SK-N-SH (cell line): ENCODE data around the gene R3HDML. TPM values are rescaled to one million over a fixed set of nuclear protein-coding genes. Genes with fewer than 3 reads are reported as not detected.
"Not testable (repeated sequence)": the region's sequence is repeated elsewhere in the genome, so short reads cannot be mapped to it uniquely, and the experiment has no call there.

Experiments
- CTCF ChIA-PET: fragments of 300-600, 350-600 bp; formaldehyde crosslinking; extraction: SDS; loops from one replicate; lab custom pipeline; 2021; lab: Yijun Ruan, JAX
- POLR2A ChIA-PET: fragments of 350-600 bp; sonication (Branson Sonifier 250); formaldehyde crosslinking; extraction: SDS; loops from one replicate; lab custom pipeline; 2020; ENCODE audit warnings: antibody characterized with exemption, inconsistent platforms; lab: Yijun Ruan, JAX
- DNase-seq: peaks from one replicate; pipeline ENCODE4 v3.0.0; 2012
- H2AFZ ChIP-seq: fragments of 200-600 bp; sonication (generic); 2 replicates; pipeline ENCODE4 v1.8.1; 2016; ENCODE audit warnings: antibody characterized with exemption, mild to moderate bottlenecking, low read depth
- H3F3A ChIP-seq: fragments of 200-600 bp; sonication (generic); replicated peaks from 2 replicates; pipeline ENCODE3; 2016; ENCODE audit warnings: antibody characterized with exemption, mild to moderate bottlenecking; ENCODE audit not compliant: insufficient read depth
- H3K27ac ChIP-seq, 2 experiments: fragments of 200-500 bp in 1 of 2; fragments of 200-600 bp in 1 of 2; sonication (Bioruptor generic) in 1 of 2; sonication (generic), shearing (Covaris generic) in 1 of 2; 2 replicates each; pipeline versions ENCODE4 v1.5.1 to v1.6.1; 2014 to 2016; ENCODE audit warnings: low read depth in 2 of 2, inconsistent platforms in 1 of 2, low read length in 1 of 2, mild to moderate bottlenecking in 1 of 2, mixed read lengths in 1 of 2
- H3K27me3 ChIP-seq: fragments of 200-600 bp; sonication (generic), shearing (Covaris generic); 2 replicates; pipeline ENCODE4 v1.6.1; 2016; ENCODE audit warnings: mixed run types; ENCODE audit not compliant: insufficient read depth
- H3K36me3 ChIP-seq, 2 experiments: fragments of 200-500 bp in 1 of 2; fragments of 200-600 bp in 1 of 2; sonication (Bioruptor generic) in 1 of 2; sonication (generic) in 1 of 2; replicated peaks in 1 of 2; 2 replicates each; pipeline versions ENCODE3 to v1.5.1; 2014 to 2016; ENCODE audit warnings: low read length in 1 of 2, mild to moderate bottlenecking in 1 of 2; ENCODE audit not compliant: insufficient read depth in 2 of 2, control insufficient read depth in 1 of 2
- H3K4me1 ChIP-seq, 2 experiments: fragments of 200-500 bp in 1 of 2; fragments of 200-600 bp in 1 of 2; sonication (Bioruptor generic) in 1 of 2; sonication (generic), shearing (Covaris generic) in 1 of 2; 2 replicates each; pipeline versions ENCODE4 v1.5.1 to v1.6.1; 2014 to 2016; ENCODE audit warnings: low read depth in 1 of 2, low read length in 1 of 2, mixed run types in 1 of 2; ENCODE audit not compliant: insufficient read depth in 2 of 2, control insufficient read depth in 1 of 2
- H3K4me2 ChIP-seq: fragments of 200-600 bp; sonication (generic), shearing (Covaris generic); 2 replicates; pipeline ENCODE4 v1.6.1; 2017; ENCODE audit warnings: mixed run types
- H3K4me3 ChIP-seq, 2 experiments: fragments of 200-500 bp in 1 of 2; fragments of 200-600 bp in 1 of 2; sonication (Bioruptor generic) in 1 of 2; sonication (generic), shearing (Covaris generic) in 1 of 2; 2 replicates each; pipeline versions ENCODE4 v1.5.1 to v1.8.1; 2014 to 2016; ENCODE audit warnings: low read depth in 2 of 2, inconsistent platforms in 1 of 2, low read length in 1 of 2, mild to moderate bottlenecking in 1 of 2, mixed read lengths in 1 of 2, moderate library complexity in 1 of 2
- H3K79me2 ChIP-seq: fragments of 200-600 bp; sonication (generic); 2 replicates; pipeline ENCODE4 v1.8.1; 2017; ENCODE audit warnings: mild to moderate bottlenecking; ENCODE audit not compliant: insufficient read depth
- H3K9ac ChIP-seq: fragments of 200-600 bp; sonication (generic); 2 replicates; pipeline ENCODE4 v1.6.1; 2017; ENCODE audit warnings: mixed run types
- H3K9me2 ChIP-seq: fragments of 200-600 bp; sonication (generic); 2 replicates; pipeline ENCODE4 v1.6.1; 2017; ENCODE audit warnings: mixed run types
- H3K9me3 ChIP-seq: fragments of 200-600 bp; sonication (generic); 2 replicates; pipeline ENCODE4 v1.6.1; 2017; ENCODE audit warnings: mixed run types, mild to moderate bottlenecking, moderate library complexity
- H4K20me1 ChIP-seq: fragments of 200-600 bp; sonication (generic); 2 replicates; pipeline ENCODE4 v1.6.1; 2017; ENCODE audit warnings: mild to moderate bottlenecking, mixed run types; ENCODE audit not compliant: insufficient read depth
- EP300 ChIP-seq, 2 experiments: IDR thresholded peaks; 2 replicates each; pipeline versions ENCODE4 v1.4.0 to v1.6.1; 2012; ENCODE audit warnings: borderline replicate concordance in 1 of 2, low read depth in 1 of 2, low read length in 1 of 2
- FOXJ3 ChIP-seq: sonication (generic); formaldehyde crosslinking; IDR thresholded peaks from 2 replicates; pipeline ENCODE4 v1.5.1; 2020; ENCODE audit warnings: mild to moderate bottlenecking, missing genetic modification reagents
- FOXM1 ChIP-seq: IDR thresholded peaks from 2 replicates; pipeline ENCODE4 v1.4.0; 2012; ENCODE audit warnings: low read depth, mild to moderate bottlenecking
- GABPA ChIP-seq: IDR thresholded peaks from 2 replicates; pipeline ENCODE4 v1.4.0; 2012; ENCODE audit warnings: low read depth, mild to moderate bottlenecking
- MXI1 ChIP-seq: IDR thresholded peaks from 2 replicates; pipeline ENCODE4 v1.6.1; 2012; ENCODE audit warnings: mild to moderate bottlenecking, low read depth, low read length, improper control_type of control experiment
- NRF1 ChIP-seq: IDR thresholded peaks from 2 replicates; pipeline ENCODE4 v1.6.1; 2012; ENCODE audit warnings: low read depth, mild to moderate bottlenecking, low read length
- POLR2AphosphoS5 ChIP-seq: IDR thresholded peaks from 2 replicates; pipeline ENCODE4 v1.6.1; 2012; ENCODE audit warnings: low read depth, low read length
- RAD21 ChIP-seq: IDR thresholded peaks from 2 replicates; pipeline ENCODE4 v1.6.1; 2012; ENCODE audit warnings: mild to moderate bottlenecking, low read length
- RXRA ChIP-seq: IDR thresholded peaks from 2 replicates; pipeline ENCODE4 v1.4.0; 2012; ENCODE audit warnings: low read depth, mild to moderate bottlenecking, borderline replicate concordance
- SIN3A ChIP-seq: IDR thresholded peaks from 2 replicates; pipeline ENCODE4 v1.6.1; 2012; ENCODE audit warnings: low read depth, mild to moderate bottlenecking, low read length, moderate library complexity, borderline replicate concordance
- SMC3 ChIP-seq: IDR thresholded peaks from 2 replicates; pipeline ENCODE4 v1.6.1; 2012; ENCODE audit warnings: low read depth, low read length, improper control_type of control experiment
- TCF12 ChIP-seq: IDR thresholded peaks from 2 replicates; pipeline ENCODE4 v1.4.0; 2012
- USF1 ChIP-seq: IDR thresholded peaks from 2 replicates; pipeline ENCODE4 v1.4.0; 2012; ENCODE audit warnings: low read depth, borderline replicate concordance
- YY1 ChIP-seq: IDR thresholded peaks from 2 replicates; pipeline ENCODE4 v1.4.0; 2012; ENCODE audit warnings: low read depth, mild to moderate bottlenecking
- WGBS: methylation state at CpG from one replicate; pipeline ENCODE4 v1.1.6; 2017; ENCODE audit warnings: low lambda C conversion rate; 5-methylcytosine and 5-hydroxymethylcytosine counted together
- polyA plus RNA-seq, 3 experiments: library from polyadenylated mRNA; depleted of rRNA; stranded (reverse); fragments of >200 nt; gene quantifications; 2 replicates each; pipeline ENCODE4 v1.2.3, GENCODE V29; 2012
- TF ChIP-seq, protein P1 (sequence below): fragments of 150-350 bp; IDR thresholded peaks from 2 replicates; pipeline ENCODE4 v1.6.1; 2016; ENCODE audit warnings: mild to moderate bottlenecking, low read depth, low read length

R3HDML gene
- polyA plus RNA-seq, 1 of the 3 experiments (the other 2 are of a cell fraction), result not detected

GRCh38 chr20:44345147-44345546 is 8.3 kb downstream of the R3HDML start:
- no peak overlapping the region for H3K4me3 ChIP-seq
- no peak overlapping the region for H2AFZ ChIP-seq
- WGBS, result 78% methylated on average over 7 of the region's 8 CpGs
- no peak overlapping the region for H3K4me2 ChIP-seq
- TF ChIP-seq TCF12, result no peak
- no peak for TF ChIP-seq FOXJ3 (CRISPR knock-in tag)
- TF ChIP-seq RXRA, result no peak
- no peak for TF ChIP-seq SMC3
- no peak for TF ChIP-seq MXI1
- no peak for TF ChIP-seq EP300 (IDR thresholded peaks at IDR 0.05; ENCODE audit: borderline replicate concordance in 1 of 2, low read depth in 1 of 2, low read length in 1 of 2)
- TF ChIP-seq POLR2AphosphoS5, result no peak
- no peak for TF ChIP-seq GABPA
- no peak for TF ChIP-seq SIN3A
- no peak for TF ChIP-seq USF1
- TF ChIP-seq YY1, result no peak
- TF ChIP-seq NRF1, result no peak
- no peak for TF ChIP-seq RAD21
- TF ChIP-seq, protein P1, sequence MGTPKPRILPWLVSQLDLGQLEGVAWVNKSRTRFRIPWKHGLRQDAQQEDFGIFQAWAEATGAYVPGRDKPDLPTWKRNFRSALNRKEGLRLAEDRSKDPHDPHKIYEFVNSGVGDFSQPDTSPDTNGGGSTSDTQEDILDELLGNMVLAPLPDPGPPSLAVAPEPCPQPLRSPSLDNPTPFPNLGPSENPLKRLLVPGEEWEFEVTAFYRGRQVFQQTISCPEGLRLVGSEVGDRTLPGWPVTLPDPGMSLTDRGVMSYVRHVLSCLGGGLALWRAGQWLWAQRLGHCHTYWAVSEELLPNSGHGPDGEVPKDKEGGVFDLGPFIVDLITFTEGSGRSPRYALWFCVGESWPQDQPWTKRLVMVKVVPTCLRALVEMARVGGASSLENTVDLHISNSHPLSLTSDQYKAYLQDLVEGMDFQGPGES, result no peak
- no peak for TF ChIP-seq FOXM1
- H3K9me3 ChIP-seq, result no peaks in the 10 kb centered on the region
- no peaks in the 10 kb centered on the region for H3K27me3 ChIP-seq
- H3F3A ChIP-seq, result no peaks in the 10 kb centered on the region
- no peak for DNase-seq
- no peaks in the 10 kb centered on the region for H3K36me3 ChIP-seq
- H3K4me1 ChIP-seq, result no peaks in the 10 kb centered on the region
- H3K79me2 ChIP-seq, result no peaks in the 10 kb centered on the region
- H3K9me2 ChIP-seq, result no peaks in the 10 kb centered on the region
- no peaks in the 10 kb centered on the region for H4K20me1 ChIP-seq
- CTCF ChIA-PET, result no interaction called here
- H3K27ac ChIP-seq, result no peak overlapping the region
- no peak overlapping the region for H3K9ac ChIP-seq
- POLR2A ChIA-PET, result interaction anchor here (0.7 kb wide), 1 partner anchor 133 kb away, joined by 4 read pairs; no protein-coding TSS in a partner anchor

- H2AFZ ChIP-seq, H3K27me3 ChIP-seq, H3K4me2 ChIP-seq, H3K9me3 ChIP-seq, H3K4me3 ChIP-seq, H4K20me1 ChIP-seq, H3K9me2 ChIP-seq, H3K9ac ChIP-seq, H3K36me3 ChIP-seq, H3F3A ChIP-seq, POLR2A ChIA-PET, DNase-seq, H3K4me1 ChIP-seq, H3K27ac ChIP-seq, H3K79me2 ChIP-seq, CTCF ChIA-PET: not testable (repeated sequence)
- 63% methylated on average over 10 of the region's 10 CpGs for whole genome bisulfite sequencing
Observed at GRCh38 chr20:44345941-44346340, 9.1 kb downstream of the R3HDML start.
